Neural cell (in vitro differentiated cells): ENCODE measurements around the gene LRRC56.

Experiments used
- CTCF ChIP-seq: fragments of 450-650 bp; IDR thresholded peaks from 2 replicates; pipeline ENCODE4 v1.5.1; 2014; ENCODE audit warnings: antibody characterized with exemption, mild to moderate bottlenecking, moderate library complexity; ENCODE audit not compliant: poor library complexity, severe bottlenecking
- EZH2 ChIP-seq: fragments of 200-600, 300-800 bp; shearing (Covaris generic), sonication (generic); IDR thresholded peaks from 2 replicates; pipeline ENCODE4 v1.6.1; 2014; ENCODE audit warnings: antibody characterized with exemption, low read length, borderline replicate concordance, mild to moderate bottlenecking; ENCODE audit not compliant: insufficient read depth, poor library complexity, severe bottlenecking
- MXI1 ChIP-seq: fragments of 450-650 bp; conservative IDR thresholded peaks from 2 replicates; pipeline ENCODE4 v1.6.1; 2014; ENCODE audit warnings: antibody characterized with exemption, mild to moderate bottlenecking; ENCODE audit not compliant: poor library complexity, severe bottlenecking

GRCh38 chr11:553988-554340 lies 16.6 kb downstream of the LRRC56 start:
- TF ChIP-seq EZH2 (no peak), CTCF (no peak), MXI1 (no peak)
